ENCODE measurements around the gene HSD17B1.
A peak's percentile ranks its signal among the peaks of the same experiment; 100 is the strongest.
"Not testable (repeated sequence)": the region's sequence is repeated elsewhere in the genome, so short reads cannot be mapped to it uniquely, and the experiment has no call there.

HSD17B1 gene

GRCh38 chr17:42526031-42526444 is 26.7 kb upstream of the HSD17B1 start:
- no peak for DNase-seq

- DNase-seq, result no peak
Measured at GRCh38 chr17:42527932-42528331, 24.8 kb upstream of the HSD17B1 start.

GRCh38 chr17:42529061-42529460 is 23.7 kb upstream of the HSD17B1 start:
- DNase-seq, result no peak

GRCh38 chr17:42530952-42531454 is 21.7 kb upstream of the HSD17B1 start:
- peak in 1 of 2 experiments; percentile 24 for DNase-seq

GRCh38 chr17:42531455-42532354 is 21.0 kb upstream of the HSD17B1 start:
- DNase-seq, result peak; percentile 55 to 71

- DNase-seq, result no peak
Measured at GRCh38 chr17:42535155-42536047, 17.3 kb upstream of the HSD17B1 start.

- DNase-seq, result peak; percentile 93 to 96
Measured at GRCh38 chr17:42536048-42536371, 16.7 kb upstream of the HSD17B1 start, which contains the start of gene NAGLU. Gene NAGLU (plus strand): TSS chr17:42536241. CDS start chr17:42536273, 32 bp downstream.

- peak; percentile 95 to 96 for DNase-seq
Measured at GRCh38 chr17:42536372-42537155, 16.2 kb upstream of the HSD17B1 start.

- no peak for DNase-seq
Measured at GRCh38 chr17:42537156-42537805, 15.4 kb upstream of the HSD17B1 start.

GRCh38 chr17:42537826-42538451 is 14.8 kb upstream of the HSD17B1 start:
- DNase-seq, result no peak

- no peak for DNase-seq
Measured at GRCh38 chr17:42538482-42538881, 14.2 kb upstream of the HSD17B1 start.

- not testable (repeated sequence) for DNase-seq
Measured at GRCh38 chr17:42540558-42540957, 12.2 kb upstream of the HSD17B1 start.

GRCh38 chr17:42541041-42541833 is 11.5 kb upstream of the HSD17B1 start:
- DNase-seq, result no peak

GRCh38 chr17:42543190-42544079 is 9.3 kb upstream of the HSD17B1 start:
- no peak for DNase-seq

GRCh38 chr17:42544874-42545283 is 7.8 kb upstream of the HSD17B1 start:
- no peak for DNase-seq

GRCh38 chr17:42545755-42546505 is 6.8 kb upstream of the HSD17B1 start:
- not testable (repeated sequence) for DNase-seq

GRCh38 chr17:42547001-42547461 is 5.7 kb upstream of the HSD17B1 start:
- no peak for DNase-seq

GRCh38 chr17:42547698-42548069 is 5.0 kb upstream of the HSD17B1 start:
- no peak for DNase-seq

All from NCI-H2081 (cell line).